Upper lobe of left lung (tissue), 4 donors: Measurements from ENCODE around the gene SIRPG.

Experiments used
- CTCF ChIP-seq, 6 experiments: fragments of 450-650 bp in 4 of 6; fragments of 200-600 bp in 2 of 6; sonication (generic) in 2 of 6; IDR thresholded peaks; one replicate each; pipeline ENCODE4 v1.5.1; 2016 to 2019; ENCODE audit warnings: antibody characterized with exemption in 6 of 6
- EP300 ChIP-seq, 4 donors: sonication (generic); formaldehyde crosslinking; IDR thresholded peaks; one replicate each; pipeline ENCODE4 v1.5.1; 2017; ENCODE audit warnings: antibody characterized with exemption in 4 of 4, control low read depth in 2 of 4
- POLR2A ChIP-seq, 4 donors: fragments of 450-650 bp; IDR thresholded peaks; one replicate each; pipeline ENCODE4 v1.5.1; 2016 to 2017; ENCODE audit warnings: antibody characterized with exemption in 4 of 4, mild to moderate bottlenecking in 2 of 4

- TF ChIP-seq CTCF (IDR thresholded peaks at IDR 0.05) (no peak), POLR2A (IDR thresholded peaks at IDR 0.05) (no peak), EP300 (IDR thresholded peaks at IDR 0.05) (peak in 1 of 4 donors; percentile 47)
Observed at GRCh38 chr20:1616858-1617434, 40.6 kb downstream of the SIRPG start.
